Measurements from ENCODE around the gene ATP8B4. TPM values are rescaled to one million over a fixed set of nuclear protein-coding genes. Genes with fewer than 3 reads are reported as not detected.

The ATP8B4 gene
- total RNA-seq, 1 donor from 2014 or later: 15.1 TPM

- no peaks in the 10 kb centered on the region for H3K4me1 ChIP-seq
- no peaks in the 10 kb centered on the region for H3K36me3 ChIP-seq
- no peak overlapping the region for H3K27ac ChIP-seq
- DNase-seq (ENCODE audit: low spot score in 2 of 2): no peak
- intact Hi-C loops (cut with DNase I): no loop called here
- TF ChIP-seq CTCF (IDR thresholded peaks at IDR 0.05): no peak
- H3K4me3 ChIP-seq: no peak overlapping the region
- H3K27me3 ChIP-seq: no peaks in the 10 kb centered on the region
- H3K9me3 ChIP-seq: no peaks in the 10 kb centered on the region
Observed at GRCh38 chr15:50071551-50072258, 47.3 kb downstream of the ATP8B4 start.

- intact Hi-C loops (cut with DNase I): no loop called here
- no peak for TF ChIP-seq CTCF (IDR thresholded peaks at IDR 0.05)
- Histone ChIP-seq H3K4me1 (no peaks in the 10 kb centered on the region), H3K4me3 (no peak overlapping the region), H3K36me3 (no peaks in the 10 kb centered on the region), H3K27ac (no peak overlapping the region), H3K27me3 (no peaks in the 10 kb centered on the region), H3K9me3 (no peaks in the 10 kb centered on the region)
- DNase-seq (ENCODE audit: low spot score in 2 of 2): no peak
Observed at GRCh38 chr15:50068016-50068415, 51.0 kb downstream of the ATP8B4 start.

- no peak for TF ChIP-seq CTCF (IDR thresholded peaks at IDR 0.05)
- intact Hi-C loops (cut with DNase I): no loop called here
- H3K9me3 ChIP-seq: no peaks in the 10 kb centered on the region
- no peaks in the 10 kb centered on the region for H3K27me3 ChIP-seq
- no peak for DNase-seq (ENCODE audit: low spot score in 2 of 2)
- H3K36me3 ChIP-seq: no peaks in the 10 kb centered on the region
- H3K4me1 ChIP-seq: no peaks in the 10 kb centered on the region
- H3K27ac ChIP-seq: no peak overlapping the region
- H3K4me3 ChIP-seq: no peak overlapping the region
Observed at GRCh38 chr15:50067254-50067653, 51.8 kb downstream of the ATP8B4 start.

GRCh38 chr15:50066666-50067065 is 52.4 kb downstream of the ATP8B4 start:
- H3K9me3 ChIP-seq: no peaks in the 10 kb centered on the region
- no peaks in the 10 kb centered on the region for H3K27me3 ChIP-seq
- H3K4me1 ChIP-seq: no peaks in the 10 kb centered on the region
- TF ChIP-seq CTCF (IDR thresholded peaks at IDR 0.05): no peak
- H3K4me3 ChIP-seq: no peak overlapping the region
- no peaks in the 10 kb centered on the region for H3K36me3 ChIP-seq
- H3K27ac ChIP-seq: no peak overlapping the region
- DNase-seq (ENCODE audit: low spot score in 2 of 2): no peak
- intact Hi-C loops (cut with DNase I): no loop called here

- no peak for TF ChIP-seq CTCF (IDR thresholded peaks at IDR 0.05)
- no peak for DNase-seq (ENCODE audit: low spot score in 2 of 2)
- H3K4me3 ChIP-seq: no peak overlapping the region
- H3K36me3 ChIP-seq: no peaks in the 10 kb centered on the region
- H3K9me3 ChIP-seq: no peaks in the 10 kb centered on the region
- H3K27me3 ChIP-seq: no peaks in the 10 kb centered on the region
- H3K4me1 ChIP-seq: no peaks in the 10 kb centered on the region
- intact Hi-C loops (cut with DNase I): no loop called here
- H3K27ac ChIP-seq: no peak overlapping the region
Observed at GRCh38 chr15:50066202-50066601, 52.8 kb downstream of the ATP8B4 start.

GRCh38 chr15:50065279-50065678 is 53.8 kb downstream of the ATP8B4 start:
- DNase-seq (ENCODE audit: low spot score in 2 of 2): no peak

More at GRCh38 chr15:50065279-50065678, 53.8 kb downstream of the ATP8B4 start:
- intact Hi-C loops (cut with DNase I): no loop called here
- no peak for TF ChIP-seq CTCF (IDR thresholded peaks at IDR 0.05)
- no peak overlapping the region for H3K4me3 ChIP-seq
- H3K36me3 ChIP-seq: no peaks in the 10 kb centered on the region
- no peaks in the 10 kb centered on the region for H3K4me1 ChIP-seq
- H3K27ac ChIP-seq: no peak overlapping the region
- H3K9me3 ChIP-seq: no peaks in the 10 kb centered on the region
- no peaks in the 10 kb centered on the region for H3K27me3 ChIP-seq
